Skeletal muscle tissue (tissue), 4 donors: ENCODE measurements around the gene FRZB. TPM values are rescaled to one million over a fixed set of nuclear protein-coding genes. Genes with fewer than 3 reads are reported as not detected.
A peak's percentile ranks its signal among the peaks of the same experiment; 100 is the strongest.

Experiments
- H3K27ac ChIP-seq: one replicate; pipeline ENCODE4 v1.7.0; 2013; ENCODE audit warnings: mild to moderate bottlenecking, low read depth, low read length, inconsistent platforms
- H3K27me3 ChIP-seq, 3 donors: one replicate each; pipeline ENCODE4 v1.7.0; 2013; ENCODE audit warnings: low read length in 3 of 3; ENCODE audit not compliant: control insufficient read depth in 3 of 3, insufficient read depth in 3 of 3
- H3K36me3 ChIP-seq, 3 donors: one replicate each; pipeline ENCODE4 v1.7.0; 2013; ENCODE audit warnings: low read length in 3 of 3; ENCODE audit not compliant: control insufficient read depth in 3 of 3, insufficient read depth in 3 of 3
- H3K4me1 ChIP-seq, 3 donors: one replicate each; pipeline ENCODE4 v1.7.0; 2013; ENCODE audit warnings: low read length in 3 of 3, mild to moderate bottlenecking in 3 of 3; ENCODE audit not compliant: control insufficient read depth in 3 of 3, insufficient read depth in 3 of 3
- H3K4me3 ChIP-seq, 3 donors: one replicate each; pipeline ENCODE4 v1.7.0; 2013; ENCODE audit warnings: low read length in 3 of 3
- H3K9ac ChIP-seq, 3 donors: one replicate each; pipeline ENCODE4 v1.7.0; 2013; ENCODE audit warnings: low read length in 3 of 3, mild to moderate bottlenecking in 3 of 3, moderate library complexity in 2 of 3, low read depth in 1 of 3
- H3K9me3 ChIP-seq, 3 donors: one replicate each; pipeline ENCODE4 v1.7.0; 2013; ENCODE audit warnings: low read length in 3 of 3; ENCODE audit not compliant: control insufficient read depth in 3 of 3
- total RNA-seq: library from RNA; depleted of rRNA; stranded (reverse); fragments of >200 nt; gene quantifications from one replicate; pipeline ENCODE4 v1.2.3, GENCODE V29; 2014
- donor health status: Osteomylitis.

The FRZB gene
- total RNA-seq, 1 donor from 2014 or later: 6.8 TPM

- Histone ChIP-seq H3K27me3 (no peaks in the 10 kb centered on the region), H3K9me3 (no peaks in the 10 kb centered on the region), H3K9ac (no peak overlapping the region), H3K36me3 (no peaks in the 10 kb centered on the region), H3K4me1 (no peaks in the 10 kb centered on the region), H3K4me3 (no peak overlapping the region), H3K27ac (no peak overlapping the region)
Observed at GRCh38 chr2:182854375-182855105, 11.9 kb downstream of the FRZB start.

- H3K36me3 ChIP-seq: no peaks in the 10 kb centered on the region
- no peak overlapping the region for H3K27ac ChIP-seq
- no peaks in the 10 kb centered on the region for H3K27me3 ChIP-seq
- no peaks in the 10 kb centered on the region for H3K4me1 ChIP-seq
- no peaks in the 10 kb centered on the region for H3K9me3 ChIP-seq
- H3K4me3 ChIP-seq: no peak overlapping the region
- H3K9ac ChIP-seq: no peak overlapping the region
Observed at GRCh38 chr2:182852801-182853200, 13.6 kb downstream of the FRZB start.

GRCh38 chr2:182852090-182852489, 14.3 kb downstream of the FRZB start:
- no peaks in the 10 kb centered on the region for H3K27me3 ChIP-seq
- no peak overlapping the region for H3K9ac ChIP-seq
- no peaks in the 10 kb centered on the region for H3K36me3 ChIP-seq
- H3K27ac ChIP-seq: no peak overlapping the region
- H3K4me3 ChIP-seq: no peak overlapping the region
- H3K4me1 ChIP-seq: no peaks in the 10 kb centered on the region
- no peaks in the 10 kb centered on the region for H3K9me3 ChIP-seq

- Histone ChIP-seq H3K9ac (peak overlapping the region in 1 of 3 donors; percentile 0), H3K27me3 (no peaks in the 10 kb centered on the region), H3K4me3 (no peak overlapping the region), H3K4me1 (peaks cover 0 to 2% (median 0%) of the 10 kb centered on the region in 3 donors), H3K9me3 (no peaks in the 10 kb centered on the region), H3K27ac (peak overlapping the region; percentile 4), H3K36me3 (no peaks in the 10 kb centered on the region)
Observed at GRCh38 chr2:182845794-182846417, 20.5 kb downstream of the FRZB start.

GRCh38 chr2:182836451-182836850, 30.0 kb downstream of the FRZB start:
- H3K4me1 ChIP-seq: no peaks in the 10 kb centered on the region
- no peaks in the 10 kb centered on the region for H3K27me3 ChIP-seq
- H3K27ac ChIP-seq: no peak overlapping the region
- H3K36me3 ChIP-seq: peaks cover 0 to 3% (median 0%) of the 10 kb centered on the region in 3 donors
- no peaks in the 10 kb centered on the region for H3K9me3 ChIP-seq
- H3K4me3 ChIP-seq: no peak overlapping the region
- no peak overlapping the region for H3K9ac ChIP-seq

GRCh38 chr2:182834293-182834692, 32.1 kb downstream of the FRZB start:
- H3K9ac ChIP-seq: no peak overlapping the region
- no peaks in the 10 kb centered on the region for H3K4me1 ChIP-seq
- H3K9me3 ChIP-seq: no peaks in the 10 kb centered on the region
- H3K4me3 ChIP-seq: no peak overlapping the region
- no peaks in the 10 kb centered on the region for H3K27me3 ChIP-seq
- no peak overlapping the region for H3K27ac ChIP-seq
- peaks cover 0 to 3% (median 0%) of the 10 kb centered on the region in 3 donors for H3K36me3 ChIP-seq

- Histone ChIP-seq H3K4me3 (no peak overlapping the region), H3K27me3 (no peaks in the 10 kb centered on the region), H3K36me3 (peaks cover 0 to 3% (median 0%) of the 10 kb centered on the region in 3 donors), H3K4me1 (no peaks in the 10 kb centered on the region), H3K9ac (no peak overlapping the region), H3K9me3 (no peaks in the 10 kb centered on the region), H3K27ac (no peak overlapping the region)
Observed at GRCh38 chr2:182833084-182833854, 33.2 kb downstream of the FRZB start.

- Histone ChIP-seq H3K27ac (no peak overlapping the region), H3K4me3 (no peak overlapping the region), H3K9me3 (no peaks in the 10 kb centered on the region), H3K36me3 (no peaks in the 10 kb centered on the region), H3K9ac (no peak overlapping the region), H3K4me1 (no peaks in the 10 kb centered on the region), H3K27me3 (no peaks in the 10 kb centered on the region)
Observed at GRCh38 chr2:182831921-182832320, 34.5 kb downstream of the FRZB start.

- Histone ChIP-seq H3K27ac (no peak overlapping the region), H3K36me3 (no peaks in the 10 kb centered on the region)
Observed at GRCh38 chr2:182831101-182831500, 35.3 kb downstream of the FRZB start.

More at GRCh38 chr2:182831101-182831500, 35.3 kb downstream of the FRZB start:
- Histone ChIP-seq H3K27me3 (no peaks in the 10 kb centered on the region), H3K9me3 (no peaks in the 10 kb centered on the region), H3K9ac (no peak overlapping the region), H3K4me3 (no peak overlapping the region), H3K4me1 (no peaks in the 10 kb centered on the region)
